ENCODE results near the gene DXO.
"Not testable (repeated sequence)": the region's sequence is repeated elsewhere in the genome, so short reads cannot be mapped to it uniquely, and the experiment has no call there.

Gene DXO

DNA sequence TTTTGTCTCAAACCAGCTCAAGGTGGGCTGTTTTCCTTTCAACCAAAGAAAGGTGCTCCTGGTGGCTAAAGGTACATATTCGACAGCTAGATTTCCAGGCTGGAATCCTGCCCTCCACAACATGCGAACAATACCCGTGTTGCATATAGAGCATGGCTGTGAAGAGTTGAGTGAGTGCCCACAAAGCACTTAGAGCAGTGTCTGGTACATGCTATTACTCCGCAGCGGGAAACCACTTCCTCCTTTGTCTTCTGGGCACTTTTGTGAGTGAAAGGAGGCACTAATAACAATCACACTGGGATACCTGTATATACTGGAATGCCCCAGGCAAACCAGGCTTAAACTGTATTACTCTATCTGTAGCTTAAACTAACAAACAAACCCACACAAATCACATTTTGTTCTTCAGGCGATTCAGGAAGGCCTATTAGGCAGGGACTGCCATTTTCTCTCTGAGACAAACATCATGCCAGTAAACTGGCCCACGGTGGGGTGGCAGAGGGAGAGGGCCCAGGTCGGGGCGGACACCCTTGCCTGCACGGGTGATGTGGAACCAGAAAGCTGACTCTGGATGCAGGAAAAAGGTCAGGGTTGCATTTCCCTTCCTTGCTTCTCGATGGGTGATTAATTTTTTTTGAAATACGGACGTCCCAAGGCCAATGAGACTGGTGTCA, 33.1 kb upstream of the DXO start:
- not testable (repeated sequence) for H3K4me3 ChIP-seq (ENCODE audit: low read depth, low read length); H3K27me3 ChIP-seq (ENCODE audit: control insufficient read depth, insufficient read depth, low read length); H3K36me3 ChIP-seq (ENCODE audit: control insufficient read depth, insufficient read depth, low read length); H3K9me3 ChIP-seq (ENCODE audit: control insufficient read depth, insufficient read depth, low read depth, low read length); H3K27ac ChIP-seq (ENCODE audit: low read depth, low read length); H3K4me1 ChIP-seq (ENCODE audit: control insufficient read depth, insufficient read depth, low read length); H3K9ac ChIP-seq (ENCODE audit: low read length)

DNA sequence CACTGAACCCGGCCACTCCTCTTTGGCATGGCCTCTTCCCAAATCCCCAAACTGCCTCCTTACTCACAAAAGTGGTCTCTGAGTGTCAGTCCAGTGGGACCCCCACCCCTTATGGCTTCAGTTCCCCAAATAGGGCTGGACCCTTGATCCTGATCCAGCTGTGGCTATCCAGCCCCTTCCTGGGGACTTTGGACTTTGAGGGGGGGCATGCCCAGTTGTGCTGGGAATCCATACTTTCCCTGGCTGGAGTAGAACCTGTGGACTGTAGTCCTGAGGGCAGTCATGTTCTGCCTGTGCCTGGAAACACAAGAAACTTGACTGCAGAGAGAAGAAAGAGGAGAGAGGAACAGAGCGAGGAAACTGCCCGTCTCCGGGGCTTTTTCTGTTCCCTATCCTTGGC, 32.5 kb upstream of the DXO start:
- not testable (repeated sequence) for H3K4me3 ChIP-seq (ENCODE audit: low read depth, low read length); H3K36me3 ChIP-seq (ENCODE audit: control insufficient read depth, insufficient read depth, low read length); H3K4me1 ChIP-seq (ENCODE audit: control insufficient read depth, insufficient read depth, low read length); H3K9me3 ChIP-seq (ENCODE audit: control insufficient read depth, insufficient read depth, low read depth, low read length); H3K27me3 ChIP-seq (ENCODE audit: control insufficient read depth, insufficient read depth, low read length); H3K27ac ChIP-seq (ENCODE audit: low read depth, low read length); H3K9ac ChIP-seq (ENCODE audit: low read length)

DNA sequence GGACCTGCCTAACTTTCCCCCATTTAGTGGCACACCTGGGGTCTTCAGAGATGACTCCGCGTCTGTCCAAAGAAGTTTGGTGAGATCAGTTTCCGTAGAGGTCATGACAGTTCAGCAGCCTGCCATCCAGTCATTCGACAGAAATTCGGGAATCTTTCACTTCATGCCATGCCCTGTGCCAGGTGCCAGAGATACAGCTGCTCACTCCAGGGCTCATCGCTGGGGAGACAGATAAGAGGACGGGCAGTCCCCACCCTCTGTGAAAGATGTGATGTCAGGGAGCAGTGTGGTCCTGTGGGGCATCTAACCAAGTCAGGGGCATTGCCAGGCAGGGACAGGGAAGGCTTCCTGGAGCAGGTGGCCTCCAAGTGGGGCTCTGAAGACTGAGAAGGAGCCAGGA, 31.4 kb upstream of the DXO start:
- not testable (repeated sequence) for H3K27ac ChIP-seq (ENCODE audit: low read depth, low read length); H3K9me3 ChIP-seq (ENCODE audit: control insufficient read depth, insufficient read depth, low read depth, low read length); H3K27me3 ChIP-seq (ENCODE audit: control insufficient read depth, insufficient read depth, low read length); H3K4me3 ChIP-seq (ENCODE audit: low read depth, low read length); H3K9ac ChIP-seq (ENCODE audit: low read length); H3K36me3 ChIP-seq (ENCODE audit: control insufficient read depth, insufficient read depth, low read length); H3K4me1 ChIP-seq (ENCODE audit: control insufficient read depth, insufficient read depth, low read length)

DNA sequence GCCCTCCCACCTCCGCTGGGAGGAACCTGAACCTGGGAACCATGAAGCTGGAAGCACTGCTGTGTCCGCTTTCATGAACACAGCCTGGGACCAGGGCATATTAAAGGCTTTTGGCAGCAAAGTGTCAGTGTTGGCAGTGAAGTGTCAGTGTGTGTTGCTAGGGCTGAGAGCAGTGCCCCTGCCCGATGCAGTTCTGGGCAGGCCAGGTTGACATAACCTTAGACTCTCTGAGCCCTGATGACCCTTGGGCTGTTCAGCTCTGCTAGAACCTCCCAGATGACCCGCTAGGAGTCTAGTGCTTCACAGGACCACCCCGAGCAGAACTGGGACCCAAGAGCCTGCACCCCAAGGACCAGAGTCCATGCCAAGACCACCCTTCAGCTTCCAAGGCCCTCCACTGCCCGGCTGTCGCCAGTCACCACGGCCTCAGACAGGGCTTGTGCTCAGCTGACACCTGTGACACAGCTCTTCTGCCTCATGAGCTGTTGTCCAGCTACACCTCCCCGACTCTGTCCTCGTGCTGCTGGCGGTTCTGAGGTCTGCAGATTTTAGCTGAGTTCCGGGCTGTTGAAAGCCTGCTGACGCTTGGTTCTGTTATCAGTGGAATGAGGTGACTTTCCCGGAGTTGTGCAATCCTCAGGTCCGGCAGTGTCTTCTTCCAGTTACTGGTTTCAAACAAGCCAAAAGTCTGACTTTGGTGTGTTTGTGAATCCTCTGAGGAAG, 30.8 kb upstream of the DXO start:
- H3K4me1 ChIP-seq (ENCODE audit: control insufficient read depth, insufficient read depth, low read length); H3K9ac ChIP-seq (ENCODE audit: low read length); H3K36me3 ChIP-seq (ENCODE audit: control insufficient read depth, insufficient read depth, low read length); H3K4me3 ChIP-seq (ENCODE audit: low read depth, low read length); H3K27me3 ChIP-seq (ENCODE audit: control insufficient read depth, insufficient read depth, low read length); H3K9me3 ChIP-seq (ENCODE audit: control insufficient read depth, insufficient read depth, low read depth, low read length); H3K27ac ChIP-seq (ENCODE audit: low read depth, low read length): not testable (repeated sequence)

DNA sequence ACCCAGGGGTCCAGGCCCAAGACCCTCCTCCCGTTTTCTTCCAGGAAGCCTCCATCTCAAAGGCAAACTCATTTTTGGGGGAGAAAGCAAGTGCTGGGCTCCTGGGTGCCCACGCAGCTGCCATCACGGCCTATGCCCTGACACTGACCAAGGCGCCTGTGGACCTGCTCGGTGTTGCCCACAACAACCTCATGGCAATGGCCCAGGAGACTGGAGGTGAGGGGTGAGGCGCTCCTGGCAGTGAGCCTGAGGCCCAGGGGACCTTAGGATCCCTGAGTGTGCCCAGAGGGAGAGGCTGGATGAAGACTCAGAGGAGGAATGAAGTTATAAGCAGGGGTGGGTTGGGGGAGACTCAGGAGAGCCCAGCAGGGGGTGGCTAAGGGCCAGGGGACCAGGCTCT, 24.4 kb upstream of the DXO start:
- H3K9ac ChIP-seq (ENCODE audit: low read length); H3K36me3 ChIP-seq (ENCODE audit: control insufficient read depth, insufficient read depth, low read length); H3K4me1 ChIP-seq (ENCODE audit: control insufficient read depth, insufficient read depth, low read length); H3K4me3 ChIP-seq (ENCODE audit: low read depth, low read length); H3K27ac ChIP-seq (ENCODE audit: low read depth, low read length); H3K9me3 ChIP-seq (ENCODE audit: control insufficient read depth, insufficient read depth, low read depth, low read length); H3K27me3 ChIP-seq (ENCODE audit: control insufficient read depth, insufficient read depth, low read length): not testable (repeated sequence)

DNA sequence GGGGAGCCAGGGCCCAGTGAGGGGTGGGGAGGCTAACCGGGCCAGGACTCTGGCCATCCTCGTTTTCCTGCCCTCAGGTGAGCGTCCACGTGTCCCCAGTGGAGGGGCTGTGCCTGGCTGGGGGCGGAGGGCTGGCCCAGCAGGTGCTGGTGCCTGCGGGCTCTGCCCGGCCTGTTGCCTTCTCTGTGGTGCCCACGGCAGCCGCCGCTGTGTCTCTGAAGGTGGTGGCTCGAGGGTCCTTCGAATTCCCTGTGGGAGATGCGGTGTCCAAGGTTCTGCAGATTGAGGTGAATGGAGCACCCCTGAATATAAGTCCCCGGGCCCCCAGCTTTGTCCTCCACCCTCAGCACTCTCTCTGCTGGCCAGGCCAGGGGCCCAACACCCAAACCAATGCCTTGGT, 22.5 kb upstream of the DXO start:
- H3K9ac ChIP-seq (ENCODE audit: low read length); H3K27ac ChIP-seq (ENCODE audit: low read depth, low read length); H3K9me3 ChIP-seq (ENCODE audit: control insufficient read depth, insufficient read depth, low read depth, low read length); H3K36me3 ChIP-seq (ENCODE audit: control insufficient read depth, insufficient read depth, low read length); H3K27me3 ChIP-seq (ENCODE audit: control insufficient read depth, insufficient read depth, low read length); H3K4me3 ChIP-seq (ENCODE audit: low read depth, low read length); H3K4me1 ChIP-seq (ENCODE audit: control insufficient read depth, insufficient read depth, low read length): not testable (repeated sequence)

DNA sequence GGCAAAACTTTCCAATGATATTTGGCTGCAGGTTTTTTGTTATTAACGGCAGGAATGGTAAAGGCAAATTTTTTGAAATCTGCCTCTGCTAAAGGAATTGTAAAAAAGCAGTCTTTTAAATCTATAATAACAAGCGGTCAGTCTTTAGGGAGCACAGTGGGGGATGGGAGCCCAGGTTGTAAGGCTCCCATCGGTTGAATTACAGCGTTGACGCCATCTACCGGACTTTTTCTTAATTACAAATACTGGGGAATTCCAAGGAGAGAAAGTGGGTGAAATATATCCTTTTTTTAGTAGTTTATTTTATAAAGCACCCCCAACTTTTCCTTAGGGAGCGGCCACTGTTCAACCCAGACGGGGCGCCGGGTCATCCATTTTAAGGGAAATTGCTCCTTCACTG, 17.4 kb upstream of the DXO start:
- not testable (repeated sequence) for H3K4me3 ChIP-seq (ENCODE audit: low read depth, low read length); H3K27ac ChIP-seq (ENCODE audit: low read depth, low read length); H3K4me1 ChIP-seq (ENCODE audit: control insufficient read depth, insufficient read depth, low read length); H3K36me3 ChIP-seq (ENCODE audit: control insufficient read depth, insufficient read depth, low read length); H3K9me3 ChIP-seq (ENCODE audit: control insufficient read depth, insufficient read depth, low read depth, low read length); H3K27me3 ChIP-seq (ENCODE audit: control insufficient read depth, insufficient read depth, low read length); H3K9ac ChIP-seq (ENCODE audit: low read length)

DNA sequence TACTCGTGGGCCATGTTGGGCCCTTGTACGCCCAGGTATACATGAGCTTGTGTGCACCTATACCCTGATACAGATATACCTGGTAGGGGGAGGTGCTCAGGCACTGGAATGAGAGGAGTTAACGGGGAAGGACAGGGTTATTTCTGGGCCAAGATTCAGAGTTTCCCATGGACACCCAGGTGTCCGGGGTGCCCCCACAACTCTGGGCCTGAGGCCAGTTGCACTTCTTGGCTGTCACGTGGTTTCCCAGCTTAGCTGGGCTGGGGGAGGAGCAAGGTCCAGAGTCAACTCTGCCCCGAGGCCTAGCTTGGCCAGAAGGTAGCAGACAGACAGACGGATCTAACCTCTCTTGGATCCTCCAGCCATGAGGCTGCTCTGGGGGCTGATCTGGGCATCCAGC, 9.8 kb upstream of the DXO start, which contains the start of gene C4A:
Gene C4A, plus strand, starts transcription at position 314 of the 400 bp plus-strand sequence. Its CDS starts 51 bp downstream, at position 365.
- not testable (repeated sequence) for H3K4me1 ChIP-seq (ENCODE audit: control insufficient read depth, insufficient read depth, low read length); H3K27me3 ChIP-seq (ENCODE audit: control insufficient read depth, insufficient read depth, low read length); H3K9ac ChIP-seq (ENCODE audit: low read length); H3K4me3 ChIP-seq (ENCODE audit: low read depth, low read length); H3K27ac ChIP-seq (ENCODE audit: low read depth, low read length); H3K9me3 ChIP-seq (ENCODE audit: control insufficient read depth, insufficient read depth, low read depth, low read length)
- peaks cover 10% of the 10 kb centered on the region for H3K36me3 ChIP-seq (ENCODE audit: control insufficient read depth, insufficient read depth, low read length)

DNA sequence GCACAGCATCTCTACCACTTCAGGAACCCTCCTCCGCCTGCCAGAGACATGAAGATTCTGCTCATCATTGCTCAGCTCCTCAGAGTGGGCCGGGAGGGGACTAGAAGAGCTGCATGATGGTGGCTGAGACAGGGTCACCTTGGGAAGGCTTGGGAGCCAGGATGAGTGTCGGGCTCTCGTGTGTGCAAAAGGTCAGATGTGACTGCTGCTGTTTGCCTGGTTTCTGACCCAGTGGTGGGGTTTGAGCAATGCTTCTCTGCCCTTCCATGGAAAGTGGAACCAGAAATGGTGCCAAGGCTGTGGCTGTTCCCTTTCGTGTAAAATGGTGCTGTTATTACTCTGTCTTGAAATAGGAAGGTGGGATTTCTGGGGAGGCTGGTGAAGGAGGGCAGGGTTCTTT, 9.1 kb upstream of the DXO start:
- H3K4me3 ChIP-seq (ENCODE audit: low read depth, low read length); H3K27ac ChIP-seq (ENCODE audit: low read depth, low read length); H3K27me3 ChIP-seq (ENCODE audit: control insufficient read depth, insufficient read depth, low read length); H3K9me3 ChIP-seq (ENCODE audit: control insufficient read depth, insufficient read depth, low read depth, low read length); H3K9ac ChIP-seq (ENCODE audit: low read length); H3K4me1 ChIP-seq (ENCODE audit: control insufficient read depth, insufficient read depth, low read length): not testable (repeated sequence)
- peaks cover 10% of the 10 kb centered on the region for H3K36me3 ChIP-seq (ENCODE audit: control insufficient read depth, insufficient read depth, low read length)

DNA sequence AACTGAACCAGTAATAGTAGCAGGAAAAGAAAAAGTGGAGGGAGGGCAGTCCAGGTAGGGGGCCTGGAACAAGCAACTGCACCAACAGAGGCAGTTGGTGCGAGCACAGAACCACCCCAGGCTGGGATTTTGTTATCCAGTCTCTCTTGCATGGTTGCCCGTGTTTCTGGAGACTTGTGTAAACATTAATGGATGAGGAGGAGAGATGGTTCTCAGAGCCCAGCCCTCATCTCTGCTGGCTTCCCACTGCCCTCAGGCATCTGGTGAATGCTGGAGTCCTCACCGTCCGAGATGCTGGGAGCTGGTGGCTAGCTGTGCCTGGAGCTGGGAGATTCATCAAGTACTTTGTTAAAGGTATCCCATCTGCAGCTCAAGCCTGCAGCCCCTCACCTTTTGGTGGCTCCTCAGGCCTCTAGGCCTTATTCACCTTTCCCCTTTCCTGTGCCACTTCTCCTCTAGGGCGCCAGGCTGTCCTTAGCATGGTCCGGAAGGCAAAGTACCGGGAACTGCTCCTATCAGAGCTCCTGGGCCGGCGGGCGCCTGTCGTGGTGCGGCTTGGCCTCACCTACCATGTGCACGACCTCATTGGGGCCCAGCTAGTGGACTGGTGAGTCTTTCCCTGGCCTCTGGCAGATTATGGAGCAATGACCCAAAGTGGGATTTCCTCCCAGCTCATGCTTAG, 8.4 kb upstream of the DXO start:
- not testable (repeated sequence) for H3K9me3 ChIP-seq (ENCODE audit: control insufficient read depth, insufficient read depth, low read depth, low read length); H3K27me3 ChIP-seq (ENCODE audit: control insufficient read depth, insufficient read depth, low read length); H3K27ac ChIP-seq (ENCODE audit: low read depth, low read length); H3K9ac ChIP-seq (ENCODE audit: low read length); H3K4me3 ChIP-seq (ENCODE audit: low read depth, low read length); H3K4me1 ChIP-seq (ENCODE audit: control insufficient read depth, insufficient read depth, low read length)
- peaks cover 10% of the 10 kb centered on the region for H3K36me3 ChIP-seq (ENCODE audit: control insufficient read depth, insufficient read depth, low read length)

DNA sequence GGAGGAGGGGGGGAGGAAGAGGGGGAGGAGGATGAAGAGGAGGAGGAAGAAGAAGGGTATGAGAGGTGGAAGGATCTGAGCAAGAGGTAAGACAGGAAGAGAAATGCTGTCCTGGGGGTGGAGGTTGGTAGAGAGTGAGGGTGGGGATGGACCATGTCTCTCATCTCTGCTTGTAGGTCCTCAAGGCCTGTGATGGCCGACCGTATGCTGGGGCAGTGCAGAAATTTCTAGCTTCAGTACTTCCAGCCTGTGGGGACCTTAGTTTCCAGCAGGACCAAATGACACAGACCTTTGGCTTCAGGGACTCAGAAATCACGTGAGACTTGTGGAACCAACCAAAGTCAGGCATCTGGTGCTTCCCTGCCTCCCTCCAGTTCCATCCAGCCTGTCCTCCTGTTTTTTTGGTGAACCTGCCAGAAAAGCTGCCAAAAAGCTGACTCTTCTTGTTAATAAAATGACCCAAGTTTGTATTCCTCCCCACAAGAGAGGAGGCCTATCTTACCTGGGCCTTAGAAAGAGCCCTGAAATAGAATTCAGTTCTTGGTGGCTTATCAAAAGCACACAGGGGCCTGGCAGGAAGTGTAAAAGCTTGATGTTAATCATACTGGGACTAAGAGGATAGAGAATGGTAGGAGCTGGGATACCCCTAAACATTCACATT, 7.4 kb upstream of the DXO start:
- no peaks in the 10 kb centered on the region for H3K4me1 ChIP-seq (ENCODE audit: control insufficient read depth, insufficient read depth, low read length)
- no peak overlapping the region for H3K9ac ChIP-seq (ENCODE audit: low read length)
- H3K9me3 ChIP-seq (ENCODE audit: control insufficient read depth, insufficient read depth, low read depth, low read length) = no peaks in the 10 kb centered on the region; the same call in 1 of the 2 replicates
- H3K4me3 ChIP-seq (ENCODE audit: low read depth, low read length) = no peak overlapping the region
- no peaks in the 10 kb centered on the region for H3K27me3 ChIP-seq (ENCODE audit: control insufficient read depth, insufficient read depth, low read length)
- H3K27ac ChIP-seq (ENCODE audit: low read depth, low read length) = no peak overlapping the region
- H3K36me3 ChIP-seq (ENCODE audit: control insufficient read depth, insufficient read depth, low read length) = peaks cover 11% of the 10 kb centered on the region

Data from HUES6 (cell line).